ENCODE results near the gene CLPSL1. TPM values are rescaled to one million over a fixed set of nuclear protein-coding genes. Genes with fewer than 3 reads are reported as not detected.

CLPSL1 gene
- total RNA-seq, 1 experiment from 2014 or later, result not detected

- Histone ChIP-seq H3K36me3 (ENCODE audit: low read depth, low read length) (no peaks in the 10 kb centered on the region), H3K9ac (ENCODE audit: low read length) (peak overlapping the region; percentile 6), H3K27ac (ENCODE audit: low read length) (peak overlapping the region; percentile 65), H3K9me2 (replicated peaks; ENCODE audit: low read length) (no peaks in the 10 kb centered on the region), H2AFZ (ENCODE audit: low read length) (peak overlapping the region; percentile 31), H3K9me3 (ENCODE audit: low read length) (no peaks in the 10 kb centered on the region), H4K20me1 (ENCODE audit: low read length) (no peaks in the 10 kb centered on the region), H3F3A (ENCODE audit: low read length, unreplicated experiment) (no peaks in the 10 kb centered on the region), H3K4me2 (ENCODE audit: low read length) (peak overlapping the region; percentile 63), H3K4me1 (ENCODE audit: insufficient read depth, low read length) (peaks cover 23% of the 10 kb centered on the region), H3K4me3 (ENCODE audit: low read length) (peak overlapping the region; percentile 8; the same call in 1 of the 2 replicates), H3K27me3 (ENCODE audit: low read length) (no peaks in the 10 kb centered on the region), H3K79me2 (ENCODE audit: low read length) (no peaks in the 10 kb centered on the region)
- no peak for ATAC-seq
- DNase-seq, result no peak
- CTCF ChIA-PET, result no interaction called here
- TF ChIP-seq EZH2 (IDR thresholded peaks at IDR 0.05; ENCODE audit: low read length, unreplicated experiment) (no peak), EZH2phosphoT487 (IDR thresholded peaks at IDR 0.05; ENCODE audit: borderline replicate concordance, low read length) (no peak), CTCF (conservative IDR thresholded peaks at IDR 0.05; ENCODE audit: low read depth, low read length) (no peak)
- BruUV-seq (replicated peaks), result no TSS peak
- intact Hi-C loops (cut with micrococcal nuclease), result no loop called here
- POLR2A ChIA-PET (ENCODE audit: unreplicated experiment), result no interaction called here
Observed at GRCh38 chr6:35811699-35811995, 30.8 kb downstream of the CLPSL1 start.

- POLR2A ChIA-PET (ENCODE audit: unreplicated experiment), result no interaction called here
Observed at GRCh38 chr6:35817515-35817914, 36.7 kb downstream of the CLPSL1 start.

GRCh38 chr6:35823601-35824000 is 42.8 kb downstream of the CLPSL1 start:
- no peak overlapping the region for H3K9ac ChIP-seq (ENCODE audit: low read length)
- H3K27me3 ChIP-seq (ENCODE audit: low read length), result no peaks in the 10 kb centered on the region
- H3K4me1 ChIP-seq (ENCODE audit: insufficient read depth, low read length), result no peaks in the 10 kb centered on the region
- H3F3A ChIP-seq (ENCODE audit: low read length, unreplicated experiment), result no peaks in the 10 kb centered on the region
- no peak overlapping the region for H2AFZ ChIP-seq (ENCODE audit: low read length)
- intact Hi-C loops (cut with micrococcal nuclease), result no loop called here
- ChIA-PET POLR2A (ENCODE audit: unreplicated experiment) (no interaction called here), CTCF (no interaction called here)
- H4K20me1 ChIP-seq (ENCODE audit: low read length), result no peaks in the 10 kb centered on the region
- H3K79me2 ChIP-seq (ENCODE audit: low read length), result no peaks in the 10 kb centered on the region
- no peak overlapping the region for H3K4me2 ChIP-seq (ENCODE audit: low read length)
- no peak overlapping the region for H3K27ac ChIP-seq (ENCODE audit: low read length)
- no peak for TF ChIP-seq EZH2phosphoT487 (IDR thresholded peaks at IDR 0.05; ENCODE audit: borderline replicate concordance, low read length)
- no peak for TF ChIP-seq CTCF (conservative IDR thresholded peaks at IDR 0.05; ENCODE audit: low read depth, low read length)
- no peak for TF ChIP-seq EZH2 (IDR thresholded peaks at IDR 0.05; ENCODE audit: low read length, unreplicated experiment)
- H3K9me2 ChIP-seq (replicated peaks; ENCODE audit: low read length), result no peaks in the 10 kb centered on the region
- no peaks in the 10 kb centered on the region for H3K9me3 ChIP-seq (ENCODE audit: low read length)
- no TSS peak for BruUV-seq (replicated peaks)
- no peak overlapping the region for H3K4me3 ChIP-seq (ENCODE audit: low read length)
- ATAC-seq (no peak), DNase-seq (no peak)
- H3K36me3 ChIP-seq (ENCODE audit: low read depth, low read length), result no peaks in the 10 kb centered on the region

More at GRCh38 chr6:35817515-35817914, 36.7 kb downstream of the CLPSL1 start:
- H3K27ac ChIP-seq (ENCODE audit: low read length), result no peak overlapping the region
- no peaks in the 10 kb centered on the region for H3K9me3 ChIP-seq (ENCODE audit: low read length)
- H3K4me3 ChIP-seq (ENCODE audit: low read length), result no peak overlapping the region
- H3K9me2 ChIP-seq (replicated peaks; ENCODE audit: low read length), result no peaks in the 10 kb centered on the region
- DNase-seq, result no peak
- intact Hi-C loops (cut with micrococcal nuclease), result no loop called here
- ATAC-seq, result no peak
- no peaks in the 10 kb centered on the region for H3K27me3 ChIP-seq (ENCODE audit: low read length)
- TF ChIP-seq EZH2 (IDR thresholded peaks at IDR 0.05; ENCODE audit: low read length, unreplicated experiment), result no peak
- TF ChIP-seq EZH2phosphoT487 (IDR thresholded peaks at IDR 0.05; ENCODE audit: borderline replicate concordance, low read length), result no peak
- TF ChIP-seq CTCF (conservative IDR thresholded peaks at IDR 0.05; ENCODE audit: low read depth, low read length), result no peak
- H3K36me3 ChIP-seq (ENCODE audit: low read depth, low read length), result no peaks in the 10 kb centered on the region
- CTCF ChIA-PET, result no interaction called here
- no peaks in the 10 kb centered on the region for H3K4me1 ChIP-seq (ENCODE audit: insufficient read depth, low read length)
- H3K4me2 ChIP-seq (ENCODE audit: low read length), result no peak overlapping the region
- no peak overlapping the region for H2AFZ ChIP-seq (ENCODE audit: low read length)
- no peaks in the 10 kb centered on the region for H3F3A ChIP-seq (ENCODE audit: low read length, unreplicated experiment)
- H3K9ac ChIP-seq (ENCODE audit: low read length), result no peak overlapping the region
- H3K79me2 ChIP-seq (ENCODE audit: low read length), result no peaks in the 10 kb centered on the region
- no TSS peak for BruUV-seq (replicated peaks)
- no peaks in the 10 kb centered on the region for H4K20me1 ChIP-seq (ENCODE audit: low read length)

Measured in PC-3 (cell line).